Cerebellar nuclear complex (tissue), 1 donor: ENCODE measurements around the gene TMEM119.
"Not testable (repeated sequence)": the region's sequence is repeated elsewhere in the genome, so short reads cannot be mapped to it uniquely, and the experiment has no call there.

Source experiments
- DNase-seq, 2 experiments: peaks; one replicate each; lab custom pipeline; 2025; lab: John Stamatoyannopoulos, UW

TMEM119 gene

DNA sequence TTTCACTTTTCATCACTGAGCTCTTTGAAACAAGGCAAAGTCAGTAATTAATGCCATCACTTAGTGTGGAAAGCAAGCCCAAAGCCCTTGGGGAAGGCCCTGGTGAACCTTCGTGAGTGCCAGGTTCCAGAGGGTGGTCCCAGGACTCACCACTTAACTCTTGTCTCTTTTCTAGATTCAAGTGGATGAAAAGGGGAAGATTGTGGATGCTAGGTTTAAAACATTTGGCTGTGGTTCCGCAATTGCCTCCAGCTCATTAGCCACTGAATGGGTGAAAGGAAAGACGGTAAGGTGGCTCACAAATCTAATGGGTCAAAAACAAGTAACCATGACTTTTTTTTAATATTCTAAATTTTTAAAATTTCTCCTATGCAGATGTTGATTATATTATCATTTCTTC, 32.7 kb downstream of the TMEM119 start:
- DNase-seq, result no peak

DNA sequence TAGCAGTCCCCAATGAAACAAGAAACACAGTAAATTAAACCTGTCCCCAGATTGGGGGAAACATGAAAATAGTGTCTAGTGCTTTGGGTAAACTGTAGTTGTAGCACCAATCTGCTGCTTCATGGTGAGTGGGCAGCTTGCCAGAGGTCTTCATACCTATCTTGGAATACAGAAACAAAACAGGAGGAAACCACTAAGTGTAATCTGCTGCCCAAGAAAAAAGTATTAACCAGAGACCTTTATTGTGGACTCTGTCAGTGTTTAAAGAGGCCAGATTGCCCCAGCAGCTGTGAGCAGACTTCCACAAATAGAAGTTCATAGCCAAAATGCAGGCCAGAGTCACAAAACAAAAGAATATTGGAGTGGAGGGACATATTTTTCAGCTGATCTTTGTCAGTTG, 33.2 kb downstream of the TMEM119 start:
- no peak for DNase-seq

DNA sequence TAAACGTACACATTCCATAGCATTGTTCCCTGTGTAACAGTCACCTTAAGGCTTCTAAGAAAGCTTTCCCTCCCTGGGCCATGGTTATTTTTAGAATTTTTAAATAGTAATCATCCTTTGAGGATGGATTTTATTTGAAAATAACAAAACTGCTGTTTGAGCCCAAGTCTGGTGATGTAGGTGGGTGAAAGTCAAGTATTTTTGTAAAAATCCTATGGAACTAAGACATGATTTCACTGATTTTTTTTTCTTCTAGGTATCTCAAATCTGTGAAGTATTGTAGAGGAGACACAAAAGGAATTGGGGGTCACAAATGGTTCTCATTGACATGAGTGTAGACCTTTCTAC, 34.1 kb downstream of the TMEM119 start:
- DNase-seq, result no peak

DNA sequence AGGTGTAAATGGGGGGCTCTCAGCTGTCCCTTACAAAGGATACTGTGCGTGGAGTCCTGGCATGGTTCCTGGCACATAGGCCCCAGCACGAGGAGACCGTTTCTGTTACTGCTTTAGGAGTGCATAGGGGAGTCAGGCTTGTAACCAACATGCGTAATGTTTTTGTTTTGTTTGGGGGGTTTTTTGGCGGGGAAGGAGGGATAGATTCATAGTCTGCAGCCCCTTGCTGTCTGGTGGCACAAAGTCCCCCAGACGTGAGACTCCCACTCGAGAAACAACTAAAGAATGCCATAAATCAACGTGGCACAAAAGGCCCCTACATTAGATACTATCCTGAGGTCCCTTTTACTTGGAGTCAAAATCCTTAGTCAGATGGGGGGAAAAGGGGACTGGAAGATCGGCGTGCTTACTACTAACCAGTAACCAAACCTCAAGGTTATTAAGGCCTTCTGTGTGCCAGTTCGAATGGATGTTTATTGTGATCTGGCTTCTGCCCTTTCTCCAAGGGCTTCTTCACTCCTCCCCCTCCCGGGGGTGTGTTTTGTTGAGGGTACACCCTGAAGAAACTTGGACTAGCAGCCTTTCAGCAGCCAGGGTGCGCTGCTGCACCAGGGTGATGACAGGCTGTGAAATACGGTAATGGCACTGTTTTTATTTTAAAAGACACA, 34.6 kb downstream of the TMEM119 start:
- DNase-seq, result no peak

DNA sequence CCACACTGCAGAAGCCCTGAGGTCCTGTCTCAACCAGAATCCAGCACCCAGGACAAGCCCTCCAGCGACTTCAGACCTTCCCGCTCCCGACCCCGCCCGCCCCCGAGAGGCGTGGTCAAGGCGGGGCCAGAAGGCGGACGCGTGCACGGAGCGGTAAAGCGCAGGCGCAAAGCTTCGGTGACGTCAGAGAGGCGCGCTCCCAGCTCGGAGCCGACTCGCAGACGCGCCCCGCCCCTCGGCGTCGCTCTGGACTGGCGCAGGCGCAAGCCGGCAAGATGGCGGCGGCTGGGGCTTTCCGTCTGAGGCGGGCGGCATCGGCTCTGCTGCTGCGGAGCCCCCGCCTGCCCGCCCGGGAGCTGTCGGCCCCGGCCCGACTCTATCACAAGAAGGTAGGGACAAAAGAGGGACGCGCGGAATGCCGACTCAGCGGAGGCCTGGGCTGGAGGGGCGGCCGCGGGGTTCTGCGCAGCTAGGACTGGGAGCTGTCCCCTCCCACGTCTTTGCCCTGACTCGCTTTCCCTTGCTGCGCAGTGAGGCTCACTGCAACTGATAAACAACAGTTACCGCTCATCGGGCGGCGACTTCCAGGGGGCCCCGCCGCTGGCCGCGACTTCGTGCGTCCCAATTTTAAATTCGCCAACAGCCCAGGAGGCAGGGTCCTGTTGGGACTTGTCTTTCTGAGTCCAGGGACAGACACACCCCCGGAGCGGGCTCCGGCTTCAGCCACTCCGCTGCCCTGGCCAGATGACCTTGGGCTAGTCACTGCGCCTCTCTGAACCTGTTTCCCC, 35.3 kb downstream of the TMEM119 start, which contains the start of gene ISCU:
ISCU (plus strand) TSS at position 249 of the 788 bp plus-strand sequence; CDS start at position 276, 27 bp downstream.
- DNase-seq, result peak; percentile 80 to 94

DNA sequence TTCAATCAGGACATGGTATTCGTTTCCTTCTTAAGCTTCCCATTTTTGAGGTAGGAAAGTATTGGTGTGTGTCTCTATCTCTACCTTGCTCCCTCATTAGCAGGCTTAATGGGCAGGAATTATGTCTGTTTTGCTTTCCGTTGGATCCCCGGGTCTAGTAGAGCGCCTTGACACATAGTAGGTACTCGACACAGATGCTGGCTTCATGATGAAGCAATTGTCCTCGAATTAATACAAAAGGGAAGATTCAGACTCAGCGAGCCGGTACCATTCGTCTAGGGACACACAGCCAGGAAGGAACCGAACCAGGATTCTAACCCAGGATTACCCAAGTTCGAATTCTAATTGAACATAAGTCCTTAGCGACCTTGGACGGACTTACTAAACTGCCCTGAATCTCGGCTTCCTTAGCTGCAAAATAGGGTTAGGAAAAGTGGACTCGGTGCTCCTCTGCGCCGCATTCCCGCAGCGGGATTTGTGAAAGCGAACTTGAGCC, 36.0 kb downstream of the TMEM119 start:
- no peak for DNase-seq

DNA sequence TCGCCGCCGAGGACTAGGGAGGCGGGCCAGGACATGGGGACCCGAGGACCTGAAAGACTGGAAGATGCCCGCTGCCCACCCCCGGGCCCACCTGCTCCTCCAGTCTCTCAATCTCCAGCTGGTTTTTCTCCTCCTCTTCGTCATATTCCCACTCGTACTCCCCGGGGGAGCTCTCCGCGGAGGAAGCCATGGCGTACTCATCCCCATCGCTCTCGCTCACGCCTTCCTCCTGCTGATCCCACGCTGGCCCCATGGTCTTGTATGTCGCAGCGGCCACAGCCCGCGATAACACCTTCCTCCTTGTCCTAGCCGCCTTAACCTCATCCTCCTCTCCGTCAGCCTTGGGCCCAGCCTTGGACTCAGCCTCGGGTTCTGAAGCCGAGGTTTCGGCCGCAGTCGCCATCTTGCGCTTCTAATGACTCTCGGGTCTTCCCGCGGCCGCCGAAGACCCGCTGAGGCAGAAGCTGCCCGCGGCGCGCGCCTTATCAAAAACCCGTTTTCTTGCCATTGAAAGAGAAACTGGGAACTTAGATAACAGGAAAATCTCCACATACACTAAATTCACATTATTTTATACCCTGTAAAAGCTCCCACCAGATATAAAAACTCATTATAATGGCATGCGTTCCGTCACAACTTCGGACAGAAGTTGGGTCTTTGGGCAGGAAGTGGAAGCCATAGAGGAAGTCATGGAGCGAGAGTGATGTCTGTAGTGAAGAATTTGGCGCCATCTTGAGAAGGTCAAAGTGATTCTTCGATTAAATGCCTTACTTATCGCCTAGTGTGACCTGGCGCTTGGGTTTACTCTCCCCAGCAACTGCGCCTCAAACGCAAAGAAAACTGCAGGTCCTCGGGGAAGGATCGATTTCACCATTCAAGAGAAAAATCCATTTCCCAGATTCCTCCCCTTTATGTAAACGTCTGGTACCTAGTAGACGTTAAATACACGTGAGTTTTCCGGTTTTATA, 36.8 kb downstream of the TMEM119 start, which contains the start of gene SART3:
SART3 (minus strand) TSS at position 422 of the 968 bp plus-strand sequence; CDS start at position 403, 19 bp downstream.
- peak; percentile 17 to 76 for DNase-seq

DNA sequence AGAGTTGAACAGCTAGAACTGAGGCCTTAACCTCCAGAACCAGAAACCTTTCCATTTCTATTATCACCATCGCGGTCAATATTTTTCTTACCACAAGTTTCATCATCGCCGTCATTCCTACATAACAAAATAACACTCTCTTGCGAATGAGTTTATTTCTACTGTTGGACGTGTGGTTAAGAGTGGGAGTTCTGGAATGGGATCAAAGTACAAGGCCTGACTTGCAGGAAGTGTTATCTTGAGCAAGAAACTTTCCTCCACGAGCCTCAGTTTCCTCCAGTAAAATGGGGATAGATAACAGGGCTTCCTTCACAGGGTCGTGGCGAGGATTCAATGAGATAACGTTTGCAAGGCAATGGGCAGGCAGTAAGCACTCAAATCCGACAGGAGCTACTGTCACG, 37.6 kb downstream of the TMEM119 start:
- DNase-seq, result no peak

DNA sequence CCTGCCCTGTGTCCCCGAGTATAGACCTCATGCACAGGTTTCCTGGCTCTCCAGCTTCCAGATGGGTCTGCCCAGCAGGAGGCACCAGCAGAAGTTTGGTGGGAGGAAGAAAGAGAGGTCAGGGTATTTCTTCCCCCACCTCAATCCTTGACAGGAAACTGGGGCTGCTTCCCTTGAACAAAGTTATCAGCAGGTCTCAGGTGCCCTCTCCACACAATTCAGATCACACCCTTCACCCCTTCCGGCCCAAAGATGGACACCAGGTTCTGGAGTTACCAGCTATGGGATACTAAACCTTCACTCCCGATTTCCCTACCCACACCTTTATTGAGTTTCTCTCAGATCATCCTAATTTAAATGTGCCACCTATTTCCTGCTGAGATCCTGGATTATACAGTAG, 38.1 kb downstream of the TMEM119 start:
- DNase-seq, result no peak

DNA sequence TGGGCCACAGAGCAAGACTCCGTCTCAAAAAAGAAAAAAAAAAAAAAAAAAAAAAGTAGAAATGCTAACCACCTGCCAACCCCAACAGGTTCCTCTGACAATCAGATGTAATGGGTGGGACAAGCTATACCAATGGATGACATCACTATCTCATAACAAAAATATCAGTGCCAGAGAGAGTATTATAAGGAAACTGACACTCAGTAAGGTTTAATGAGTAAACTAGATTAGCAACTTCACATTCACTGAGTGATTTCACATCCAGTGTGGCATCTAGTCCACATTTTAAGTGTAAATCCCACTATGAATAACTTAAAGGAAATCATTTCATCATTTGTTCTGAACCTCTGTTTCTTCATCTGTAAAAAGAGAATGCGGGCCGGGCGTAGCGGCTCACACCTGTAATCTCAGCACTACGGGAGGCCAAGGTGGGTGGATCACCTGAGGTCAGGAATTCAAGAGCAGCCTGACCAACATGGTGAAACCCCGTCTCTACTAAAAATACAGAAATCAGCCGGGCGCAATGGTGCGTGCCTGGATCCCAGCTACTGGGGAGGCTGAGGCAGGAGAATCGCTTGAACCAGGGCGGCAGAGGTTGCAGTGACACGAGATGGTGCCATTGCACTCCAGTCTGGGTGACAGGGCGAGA, 38.8 kb downstream of the TMEM119 start:
- no peak for DNase-seq

DNA sequence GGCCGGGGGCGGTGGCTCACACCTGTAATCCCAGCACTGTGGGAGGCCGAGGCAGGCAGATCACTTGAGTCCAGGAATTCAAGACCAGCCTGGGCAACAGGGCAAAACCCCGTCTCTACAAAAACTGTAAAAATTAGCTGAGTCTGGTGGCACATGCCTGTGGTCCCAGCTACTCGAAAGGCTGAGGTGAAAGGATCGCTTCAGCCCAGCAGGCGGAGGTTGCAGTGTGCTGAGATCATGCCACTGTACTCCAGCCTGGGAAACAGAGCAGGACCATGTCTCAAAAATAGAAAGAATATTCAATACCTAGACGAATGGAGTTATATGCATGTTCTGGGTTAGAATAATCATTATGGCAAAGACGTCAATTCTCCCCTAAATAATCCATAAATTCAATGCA, 42.5 kb downstream of the TMEM119 start:
- DNase-seq, result not testable (repeated sequence)

DNA sequence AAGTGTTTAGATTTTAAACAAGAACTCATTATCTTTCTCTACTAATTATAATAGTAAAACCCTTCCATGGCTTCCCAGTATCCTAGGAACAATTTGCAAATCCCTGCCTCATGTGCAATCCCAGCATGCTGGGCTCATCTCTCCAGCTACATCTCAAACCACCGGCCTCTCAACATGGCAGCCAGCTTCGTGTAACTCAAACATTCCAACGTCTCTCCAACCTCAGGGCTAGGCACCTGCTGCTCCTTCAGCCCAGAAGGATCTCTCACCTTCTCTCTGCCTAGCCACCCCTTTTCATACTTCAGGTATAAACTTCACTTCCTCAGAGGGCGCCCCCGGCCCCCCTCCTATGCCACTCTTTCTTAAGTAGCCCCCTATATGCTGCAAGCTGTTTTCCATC, 44.1 kb downstream of the TMEM119 start:
- no peak for DNase-seq

DNA sequence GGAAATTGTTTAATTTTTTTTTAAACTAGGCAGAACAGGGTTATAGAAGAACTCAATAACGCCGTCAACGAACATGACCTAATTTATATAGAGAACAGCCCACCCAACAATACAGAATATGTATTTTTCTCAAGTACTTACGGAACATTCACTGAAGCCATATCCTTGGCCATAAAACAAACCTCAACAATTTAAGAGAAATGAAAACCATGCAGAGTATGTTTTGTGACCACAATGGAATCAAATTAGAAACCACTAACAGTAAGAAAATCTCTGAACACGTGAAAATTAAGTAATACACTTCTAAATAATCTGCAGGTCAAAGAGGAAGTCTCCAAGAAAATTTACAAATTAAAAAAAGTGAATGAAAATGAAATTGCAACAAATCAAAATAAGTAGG, 46.3 kb downstream of the TMEM119 start:
- no peak for DNase-seq

DNA sequence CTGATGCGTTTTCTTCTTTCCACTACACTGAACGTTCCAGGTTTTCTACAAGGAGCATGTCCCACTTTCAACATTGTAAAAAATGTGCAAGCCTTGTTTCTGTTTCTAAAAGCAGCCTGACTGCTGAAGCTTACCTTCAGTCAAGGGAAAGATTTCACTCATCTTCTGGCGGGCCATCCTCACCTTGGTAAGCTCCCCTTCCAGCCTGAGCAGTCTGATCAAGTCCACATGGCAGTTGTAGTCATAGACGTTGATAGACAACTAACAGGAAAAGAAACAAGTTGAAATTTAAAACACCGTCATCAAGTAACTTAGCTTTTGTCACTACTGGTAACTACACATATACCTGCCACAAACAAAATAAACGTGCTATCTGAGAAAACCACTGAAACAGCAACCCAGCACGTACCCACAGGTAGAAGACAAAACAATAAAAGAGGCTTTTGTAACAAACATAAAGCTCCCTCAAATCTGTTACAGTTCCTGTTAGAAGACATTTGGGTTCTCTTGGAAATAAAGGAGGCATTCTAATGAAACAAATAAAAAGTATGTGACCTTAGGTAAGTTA, 48.8 kb downstream of the TMEM119 start:
- no peak for DNase-seq

DNA sequence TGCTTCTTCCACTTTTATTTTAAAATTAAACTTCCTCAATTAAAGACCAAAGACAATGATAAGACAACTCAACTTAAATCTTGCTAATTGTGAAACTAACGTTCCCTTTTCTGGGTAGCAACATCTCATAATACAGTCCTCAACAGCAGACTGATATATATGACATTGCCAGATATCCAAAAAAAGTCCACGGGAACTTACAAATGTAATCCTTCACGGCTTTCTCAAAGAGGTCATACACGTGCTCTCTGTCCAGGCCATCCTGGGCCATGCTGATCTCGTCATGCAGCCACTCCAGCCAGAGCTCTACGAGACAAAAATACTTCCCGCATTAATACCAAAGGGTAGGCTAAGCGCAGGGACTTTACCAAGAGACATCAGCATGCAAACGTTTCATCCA, 50.2 kb downstream of the TMEM119 start:
- no peak for DNase-seq

DNA sequence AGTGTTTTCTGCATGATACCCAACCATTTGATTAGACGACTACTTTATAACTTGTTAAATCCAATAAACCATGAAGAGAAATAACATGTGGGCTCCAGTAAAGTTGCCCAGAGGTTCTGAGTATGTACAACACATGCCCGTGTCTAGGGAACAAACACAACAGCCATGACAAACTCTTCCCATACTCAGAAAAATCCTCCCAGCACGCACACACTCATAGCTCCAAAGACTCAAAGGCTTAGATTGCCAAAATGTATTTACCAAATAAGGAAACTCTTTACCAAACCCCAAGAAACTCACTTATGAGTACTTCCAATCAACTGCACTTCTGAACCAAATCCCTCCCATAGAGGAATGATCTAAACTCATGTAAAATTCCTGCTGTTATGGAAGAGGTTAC, 54.2 kb downstream of the TMEM119 start:
- DNase-seq, result no peak

DNA sequence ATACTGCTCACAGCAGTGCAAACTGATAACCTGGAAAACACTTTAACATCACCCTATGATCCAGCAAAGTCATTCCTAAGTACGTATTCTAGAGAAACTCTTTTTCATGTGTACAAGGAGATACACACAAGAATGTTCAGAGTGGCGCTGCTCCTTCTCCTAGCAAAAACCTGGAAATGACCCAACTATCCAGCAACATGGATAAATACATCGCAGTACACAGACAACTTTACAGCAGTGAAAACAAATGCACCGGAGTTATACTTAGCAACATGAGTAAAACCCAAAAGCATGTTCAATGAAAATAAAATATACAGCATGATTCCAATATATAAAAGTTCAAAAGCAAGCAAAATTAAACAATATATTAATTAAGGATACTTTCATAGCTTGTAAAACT, 55.6 kb downstream of the TMEM119 start:
- DNase-seq, result no peak
